IPS DF 4.7 (cell line): ENCODE results near the gene PLSCR3.
A peak's percentile ranks its signal among the peaks of the same experiment; 100 is the strongest.

Experiments
- DNase-seq: peaks from one replicate; pipeline ENCODE4 v3.0.0-alpha.2; 2013; ENCODE audit warnings: low spot score; ENCODE audit errors: extremely low read depth

The PLSCR3 gene

DNA sequence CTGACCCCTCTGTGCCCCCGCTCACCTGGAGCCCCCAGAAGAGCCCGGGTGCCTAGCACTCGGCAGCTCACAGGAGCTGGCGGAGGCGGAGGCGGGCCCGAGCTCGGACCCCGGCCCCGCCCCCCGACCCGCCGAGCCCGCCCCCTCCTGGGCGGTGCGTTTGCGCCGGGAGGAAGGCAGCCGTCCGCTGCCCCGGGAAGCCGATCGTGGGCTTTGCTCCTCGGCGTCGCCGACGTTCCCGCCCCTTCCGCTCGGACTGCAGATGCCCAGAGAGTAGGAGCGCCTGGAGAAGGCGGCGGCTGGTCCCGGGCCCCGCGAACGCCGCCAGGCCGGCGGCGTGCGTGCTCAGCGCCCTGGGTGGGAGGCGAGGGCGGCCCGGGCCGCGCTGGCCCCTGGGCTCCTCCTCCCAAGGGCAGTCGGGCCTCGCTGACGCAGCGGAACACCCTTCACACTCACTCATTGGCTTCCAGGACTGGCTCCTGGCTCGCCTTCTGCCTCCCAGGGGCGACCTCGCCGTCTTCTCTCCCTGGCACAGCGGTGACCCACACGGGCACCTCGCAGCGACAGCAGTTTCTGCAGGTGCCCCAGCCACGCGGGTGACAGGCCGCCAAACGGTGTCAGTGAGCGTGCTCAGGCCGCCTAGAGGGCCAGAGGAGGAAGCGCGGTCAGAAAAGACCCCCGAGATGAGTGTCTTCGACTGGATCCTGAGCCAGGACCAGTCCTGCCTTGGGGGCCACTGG lies at the start of gene PLSCR3:
TSS of gene PLSCR3 (minus strand) at position 74 of the 740 bp plus-strand sequence. CDS start 415 bp downstream, outside the sequence.
- DNase-seq, result no peak

DNA sequence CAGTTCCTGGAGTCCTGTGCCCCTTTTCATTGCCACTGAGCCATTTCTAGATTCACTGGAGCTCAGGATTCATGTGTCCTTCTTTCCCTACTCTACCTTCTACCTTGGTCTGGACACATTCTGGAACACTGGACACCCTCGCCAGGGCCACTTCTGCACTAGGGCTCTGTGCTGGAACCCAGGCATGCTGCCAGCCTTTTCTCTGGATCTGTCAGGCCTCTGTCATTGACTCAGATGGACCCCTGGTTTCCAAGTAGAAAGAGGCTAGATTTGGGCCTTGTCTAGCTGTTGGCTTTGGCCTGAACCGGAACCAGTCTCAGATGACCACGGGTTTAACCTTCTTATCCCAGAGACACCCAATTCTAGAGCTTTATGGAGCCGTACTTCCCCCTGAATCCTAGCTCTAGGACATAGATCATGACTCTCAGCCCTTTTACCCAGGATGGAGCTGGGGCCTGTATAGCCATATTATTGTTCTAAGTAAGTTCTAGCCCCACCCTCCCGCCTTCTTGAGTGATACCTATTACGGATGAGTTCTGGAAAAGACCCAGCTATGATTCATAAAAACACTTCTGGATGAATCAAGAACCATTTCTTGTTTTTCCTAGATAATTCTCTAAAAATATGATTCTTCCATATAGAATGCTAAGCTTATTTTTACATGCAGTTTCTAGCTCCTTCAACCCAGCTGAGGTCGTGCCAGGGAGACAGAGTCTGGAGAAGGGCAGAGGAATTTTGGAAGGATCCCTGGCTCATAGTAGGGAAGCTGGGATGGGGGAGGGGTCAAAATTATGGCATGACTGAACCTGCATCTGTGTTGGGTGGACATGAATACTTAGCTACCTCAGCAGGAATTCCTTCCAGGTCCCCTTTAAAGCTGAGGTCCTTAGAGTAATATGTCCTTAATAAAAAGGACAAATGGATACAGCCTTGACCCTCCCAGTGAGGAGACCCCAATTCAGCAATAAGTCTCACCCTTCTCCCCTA lies 49.5 kb upstream of the PLSCR3 start:
- no peak for DNase-seq

GRCh38 chr17:7442142-7442541 lies 47.8 kb upstream of the PLSCR3 start:
- DNase-seq, result no peak

GRCh38 chr17:7441266-7441665 lies 46.9 kb upstream of the PLSCR3 start:
- no peak for DNase-seq

GRCh38 chr17:7440834-7441195 lies 46.5 kb upstream of the PLSCR3 start:
- DNase-seq, result no peak

DNA sequence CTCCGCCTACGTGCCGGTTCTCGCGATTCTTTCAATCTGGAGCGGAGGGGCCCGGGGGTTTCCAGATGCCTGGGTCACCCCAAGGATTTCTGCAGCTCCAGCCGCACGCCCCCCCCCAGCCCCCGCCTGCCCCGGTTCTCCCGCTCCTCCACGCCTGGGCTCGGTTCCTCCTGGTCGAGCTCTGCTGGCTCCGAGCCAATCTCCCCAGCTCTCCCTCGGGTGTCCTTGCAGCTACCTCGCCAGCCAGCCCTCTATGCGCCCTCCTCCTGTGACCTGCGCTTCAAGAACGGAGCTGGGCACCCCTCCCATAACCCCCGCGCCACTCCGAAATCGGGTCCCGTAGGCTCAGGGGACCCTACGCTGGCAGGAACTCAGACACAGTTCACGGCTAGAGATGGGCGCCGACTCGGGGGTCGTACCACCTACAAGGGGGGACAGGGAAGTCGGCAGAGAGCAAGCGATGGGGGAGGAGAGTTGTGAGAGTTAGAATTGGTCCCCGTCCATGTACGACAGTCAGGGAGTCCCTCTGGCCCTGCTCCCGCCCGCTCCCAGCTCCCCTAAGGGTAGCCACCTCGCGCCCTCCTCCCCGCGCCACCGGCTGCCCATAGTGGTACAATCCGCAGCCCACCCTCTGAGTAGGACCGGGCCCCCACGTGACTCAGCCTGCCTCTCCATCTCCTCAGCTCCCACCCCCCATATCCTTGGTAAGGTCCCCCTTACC lies 45.9 kb upstream of the PLSCR3 start:
- no peak for DNase-seq

DNA sequence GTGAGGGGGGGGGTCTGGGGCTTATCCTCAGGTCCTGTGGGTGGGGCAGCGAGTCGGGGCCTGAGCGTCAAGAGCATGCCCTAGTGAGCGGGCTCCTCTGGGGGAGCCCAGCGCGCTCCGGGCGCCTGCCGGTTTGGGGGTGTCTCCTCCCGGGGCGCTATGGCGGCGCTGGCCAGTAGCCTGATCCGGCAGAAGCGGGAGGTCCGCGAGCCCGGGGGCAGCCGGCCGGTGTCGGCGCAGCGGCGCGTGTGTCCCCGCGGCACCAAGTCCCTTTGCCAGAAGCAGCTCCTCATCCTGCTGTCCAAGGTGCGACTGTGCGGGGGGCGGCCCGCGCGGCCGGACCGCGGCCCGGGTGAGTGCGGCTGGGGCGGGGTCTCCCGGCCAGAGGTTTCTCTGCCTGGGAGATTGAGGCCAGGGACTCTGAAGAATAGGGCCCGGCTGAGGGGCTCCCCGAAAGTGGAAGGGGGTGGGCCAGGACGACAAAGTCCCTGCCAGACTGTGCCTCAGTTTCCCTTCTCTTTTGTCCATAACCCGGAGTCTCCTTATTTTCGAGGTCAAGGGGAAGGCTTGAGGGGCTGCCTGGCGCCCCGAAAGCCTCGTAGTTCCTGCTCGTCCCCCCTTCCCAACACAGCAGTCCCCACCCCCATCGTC lies 45.3 kb upstream of the PLSCR3 start, which contains the start of gene FGF11:
TSS of gene FGF11 (plus strand) at position 51 of the 651 bp plus-strand sequence. CDS start at position 160, 109 bp downstream.
- DNase-seq, result no peak

DNA sequence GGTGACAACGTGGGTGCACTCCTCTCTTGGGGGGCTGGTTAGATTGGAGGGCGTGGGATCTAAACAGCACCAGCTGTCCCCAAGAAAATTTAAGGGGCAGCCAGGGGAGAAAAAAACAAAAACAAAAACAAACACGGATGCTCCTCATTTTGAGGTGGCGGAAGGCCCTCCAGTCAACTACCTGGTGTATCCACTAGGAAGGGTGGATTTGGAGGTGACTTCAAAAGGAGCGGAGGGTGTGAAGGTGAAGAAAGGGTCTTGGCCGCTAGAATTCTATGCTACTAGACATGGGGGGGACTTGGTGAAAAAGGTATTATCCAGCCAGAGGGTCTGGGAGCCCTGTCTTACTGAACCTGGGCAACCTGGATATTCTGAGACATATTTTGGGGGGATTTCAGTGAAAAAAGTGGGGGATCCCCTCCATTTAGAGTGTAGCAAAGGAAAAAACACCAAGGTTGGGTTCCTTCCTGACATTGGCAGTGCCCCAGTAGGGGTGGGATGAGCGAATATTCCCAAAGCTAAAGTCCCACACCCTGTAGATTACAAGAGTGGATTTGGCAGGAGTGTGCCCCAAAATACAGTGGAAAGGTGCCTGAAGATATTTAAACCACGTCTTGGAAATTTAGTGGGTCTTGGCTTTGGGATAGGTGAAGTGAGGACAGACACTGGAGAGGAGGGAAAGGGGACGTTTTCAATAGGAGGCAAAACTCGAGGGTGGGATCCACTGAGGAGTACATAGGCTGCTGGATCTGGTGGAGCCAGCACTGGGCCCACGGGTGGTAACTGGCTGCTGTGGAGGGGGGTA lies 44.5 kb upstream of the PLSCR3 start:
- DNase-seq, result no peak

DNA sequence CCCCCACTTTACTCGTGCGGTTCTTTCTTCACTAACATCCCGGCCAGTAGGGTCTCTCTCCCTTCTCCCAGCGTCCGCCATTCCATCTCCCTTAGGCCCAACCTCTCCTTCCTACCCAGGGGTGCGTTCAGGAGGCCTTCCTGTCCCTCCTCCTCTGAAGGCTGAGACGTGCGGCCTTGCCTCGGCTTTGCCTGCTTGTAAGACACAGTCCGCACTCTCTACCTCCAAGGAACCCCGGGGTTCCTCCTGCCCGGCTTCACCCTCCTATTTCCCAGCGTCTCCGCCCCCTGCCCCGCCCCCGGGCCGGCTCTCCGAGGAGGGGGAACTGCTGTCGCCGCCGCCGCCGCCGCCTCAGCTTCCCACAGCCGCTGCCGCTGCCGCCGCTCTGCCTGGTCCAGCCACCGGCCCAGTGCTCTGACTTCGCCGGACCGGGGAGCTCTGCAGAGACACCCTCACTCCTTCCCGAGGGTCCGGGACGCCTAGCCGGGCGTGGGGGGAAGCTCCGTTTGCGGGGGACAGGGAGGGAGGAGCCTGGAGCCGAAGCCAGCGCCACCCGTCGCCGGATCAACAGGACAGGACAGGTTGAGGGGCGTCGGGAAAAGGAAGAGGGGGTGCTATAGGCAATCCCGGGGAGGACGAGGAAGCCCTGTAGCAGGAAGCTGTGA lies 43.8 kb upstream of the PLSCR3 start:
- DNase-seq, result no peak

DNA sequence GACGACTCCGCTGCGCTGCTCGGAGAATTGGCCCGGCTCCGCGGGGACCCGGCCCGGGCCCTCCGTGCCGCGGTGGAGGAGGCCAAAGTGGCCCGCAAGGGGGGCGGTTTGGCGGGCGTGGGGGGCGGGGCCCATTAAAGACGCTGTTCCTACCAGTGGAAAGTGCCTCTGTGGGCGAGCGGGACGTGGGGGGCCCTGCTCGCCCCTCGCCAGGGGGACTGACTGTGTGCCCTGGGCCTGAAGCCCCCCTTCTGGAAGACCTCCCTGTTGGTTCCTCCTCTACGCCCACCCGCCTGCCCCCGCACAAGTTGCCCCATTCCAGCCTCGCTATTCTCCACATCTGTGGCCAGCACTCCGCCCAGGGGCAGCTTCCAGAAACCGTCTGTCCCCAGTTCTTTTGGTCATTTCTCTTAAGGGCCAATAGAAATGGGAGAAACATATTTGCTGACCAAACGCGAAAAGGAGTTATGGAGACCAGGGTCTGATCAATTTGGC lies 43.1 kb upstream of the PLSCR3 start:
- no peak for DNase-seq

GRCh38 chr17:7436556-7437368 lies 42.4 kb upstream of the PLSCR3 start:
- peak; percentile 51 for DNase-seq

- no peak for DNase-seq
Observed at GRCh38 chr17:7435676-7436555, 41.6 kb upstream of the PLSCR3 start.

DNA sequence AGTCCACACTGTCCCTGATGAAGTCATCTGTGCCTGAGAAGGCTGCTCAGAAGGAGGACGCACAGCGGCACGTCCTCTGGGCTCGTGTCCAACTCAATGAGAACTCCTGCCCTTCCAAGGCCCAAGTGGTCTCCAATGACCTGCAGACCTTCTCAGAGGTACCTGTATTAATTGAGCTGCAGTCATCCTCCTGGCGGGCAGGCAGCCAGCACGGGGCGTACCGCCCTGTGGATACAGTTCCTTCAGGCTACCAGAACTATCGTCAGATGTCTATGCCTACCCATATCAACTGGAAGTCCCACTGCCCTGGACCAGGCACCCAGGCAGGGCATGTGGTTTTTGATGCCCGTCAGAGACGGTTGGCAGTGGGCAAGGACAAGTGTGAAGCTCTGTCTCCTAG lies 38.0 kb upstream of the PLSCR3 start:
- DNase-seq, result no peak

- no peak for DNase-seq
Observed at GRCh38 chr17:7431231-7431630, 36.9 kb upstream of the PLSCR3 start.

- DNase-seq, result no peak
Observed at GRCh38 chr17:7429722-7430121, 35.4 kb upstream of the PLSCR3 start.

- no peak for DNase-seq
Observed at GRCh38 chr17:7428557-7428956, 34.2 kb upstream of the PLSCR3 start, which contains the start of gene SPEM3. Gene SPEM3, plus strand, starts transcription at chr17:7428857. Its CDS starts 46 bp downstream, at chr17:7428903.

- DNase-seq, result no peak
Observed at GRCh38 chr17:7427549-7427948, 33.2 kb upstream of the PLSCR3 start.
